Amniotic stem cell (primary cell): ENCODE results near the gene MCUB.
A peak's percentile ranks its signal among the peaks of the same experiment; 100 is the strongest.

Source experiments
- DNase-seq: peaks from one replicate; lab custom pipeline; 2025; lab: John Stamatoyannopoulos, UW

MCUB gene

DNA sequence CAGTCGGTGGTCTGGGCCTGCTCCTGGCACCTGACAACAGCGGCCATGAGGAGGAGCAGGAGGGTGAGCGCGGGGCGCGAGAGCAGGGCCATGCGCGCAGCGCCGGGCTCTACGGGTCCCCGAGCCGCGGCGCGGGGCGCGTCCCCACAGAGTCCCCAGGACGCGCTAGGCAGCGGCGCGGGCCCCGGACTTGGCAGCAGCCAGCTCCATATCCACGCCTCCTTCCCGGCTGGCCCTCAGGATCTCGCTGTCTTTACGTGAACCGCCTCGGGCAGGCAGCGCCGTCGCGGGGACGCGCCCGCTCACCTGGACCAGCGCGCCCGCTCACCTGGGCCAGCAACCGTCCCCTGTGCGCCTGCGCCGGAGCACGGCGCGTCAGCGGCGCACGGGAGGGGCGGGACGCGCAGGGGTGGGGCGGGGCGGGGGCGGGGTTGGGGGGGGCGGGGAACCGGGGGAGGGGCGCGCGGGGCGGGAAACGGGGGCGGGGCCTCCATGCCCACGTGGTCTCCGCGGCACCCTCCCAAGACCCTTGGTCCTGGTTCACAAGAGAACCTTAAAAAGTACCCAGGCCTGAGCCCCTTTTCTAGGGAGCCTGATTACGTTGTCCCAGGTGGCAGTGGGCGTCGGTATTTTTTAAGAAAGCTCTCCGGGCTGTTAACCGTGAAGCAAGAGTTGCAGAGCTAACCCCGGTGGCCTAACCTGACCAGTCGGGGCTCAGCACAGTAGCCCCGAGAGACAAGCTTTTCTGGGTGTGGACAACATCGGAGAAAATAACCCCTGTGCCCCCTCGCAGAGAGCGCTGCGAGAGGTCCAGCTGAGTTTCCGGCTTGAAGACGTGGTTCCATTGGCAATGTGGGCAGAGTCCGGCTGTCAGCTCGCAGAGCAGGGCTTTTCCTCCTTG, 169.9 kb downstream of the MCUB start, which contains the start of gene PLA2G12A:
PLA2G12A (minus strand) TSS at position 353 of the 901 bp plus-strand sequence; CDS start at position 92, 261 bp downstream.
- DNase-seq: peak; percentile 51

DNA sequence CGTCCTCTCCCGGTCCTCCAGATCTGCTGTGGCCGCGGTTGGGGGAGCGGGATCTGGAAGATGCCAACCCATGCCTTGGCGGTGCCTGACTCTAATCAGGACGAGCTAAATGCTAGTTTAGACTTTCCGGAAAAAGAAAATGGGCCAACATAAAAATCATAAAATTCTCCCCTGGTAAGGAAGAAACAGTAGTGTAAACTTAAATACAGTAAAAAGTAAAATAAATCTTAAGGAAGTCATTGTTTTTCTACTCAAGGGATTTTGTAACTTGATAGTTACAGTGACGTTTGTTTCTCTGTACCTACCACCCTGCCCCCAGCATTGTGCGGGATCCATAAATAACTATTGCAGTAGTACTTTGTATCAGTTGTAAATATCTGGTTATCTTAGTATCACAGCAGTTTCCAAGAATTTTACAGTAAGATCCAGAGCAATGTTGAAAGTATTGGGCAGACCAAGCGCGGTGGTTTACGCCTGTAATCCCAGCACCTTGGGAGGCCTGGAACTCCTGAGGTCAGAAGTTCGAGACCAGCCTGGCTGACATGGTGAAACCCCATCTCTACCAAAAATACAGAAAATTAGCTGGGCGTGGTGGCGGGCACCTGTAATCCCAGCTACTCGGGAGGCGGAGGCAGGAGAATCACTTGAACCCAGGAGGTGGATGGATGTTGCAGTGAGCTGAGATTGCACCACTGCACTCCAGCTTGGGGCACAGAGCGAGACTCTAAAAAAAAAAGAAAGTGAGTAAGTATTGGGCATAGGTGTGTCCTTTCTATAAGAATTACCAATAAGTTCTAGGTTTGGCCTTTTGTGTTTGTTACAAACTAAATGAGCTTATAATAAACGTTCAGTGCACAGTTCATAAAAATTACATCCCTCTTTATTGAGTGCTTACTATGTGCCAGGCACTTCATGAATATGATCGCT, 170.8 kb downstream of the MCUB start:
- no peak for DNase-seq

DNA sequence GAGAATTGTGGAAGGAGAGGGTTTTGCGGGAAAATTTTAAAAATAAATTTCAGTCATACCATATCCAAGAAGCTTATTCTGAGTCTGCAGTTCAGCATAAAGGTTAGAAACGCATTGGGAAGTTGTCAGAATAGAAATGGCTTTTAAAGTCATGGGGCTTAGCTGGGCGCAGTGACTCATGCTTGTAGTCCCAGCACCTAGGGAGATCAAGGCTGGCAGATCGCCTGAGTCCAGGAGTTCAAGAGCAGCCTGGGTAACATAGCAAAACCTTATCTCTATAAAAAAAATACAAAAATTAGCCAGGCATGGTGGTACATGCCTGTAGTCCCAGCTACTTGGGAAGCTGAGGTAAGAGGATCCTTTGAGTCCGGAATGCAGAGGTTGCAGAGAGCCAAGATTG, 173.7 kb downstream of the MCUB start:
- no peak for DNase-seq

DNA sequence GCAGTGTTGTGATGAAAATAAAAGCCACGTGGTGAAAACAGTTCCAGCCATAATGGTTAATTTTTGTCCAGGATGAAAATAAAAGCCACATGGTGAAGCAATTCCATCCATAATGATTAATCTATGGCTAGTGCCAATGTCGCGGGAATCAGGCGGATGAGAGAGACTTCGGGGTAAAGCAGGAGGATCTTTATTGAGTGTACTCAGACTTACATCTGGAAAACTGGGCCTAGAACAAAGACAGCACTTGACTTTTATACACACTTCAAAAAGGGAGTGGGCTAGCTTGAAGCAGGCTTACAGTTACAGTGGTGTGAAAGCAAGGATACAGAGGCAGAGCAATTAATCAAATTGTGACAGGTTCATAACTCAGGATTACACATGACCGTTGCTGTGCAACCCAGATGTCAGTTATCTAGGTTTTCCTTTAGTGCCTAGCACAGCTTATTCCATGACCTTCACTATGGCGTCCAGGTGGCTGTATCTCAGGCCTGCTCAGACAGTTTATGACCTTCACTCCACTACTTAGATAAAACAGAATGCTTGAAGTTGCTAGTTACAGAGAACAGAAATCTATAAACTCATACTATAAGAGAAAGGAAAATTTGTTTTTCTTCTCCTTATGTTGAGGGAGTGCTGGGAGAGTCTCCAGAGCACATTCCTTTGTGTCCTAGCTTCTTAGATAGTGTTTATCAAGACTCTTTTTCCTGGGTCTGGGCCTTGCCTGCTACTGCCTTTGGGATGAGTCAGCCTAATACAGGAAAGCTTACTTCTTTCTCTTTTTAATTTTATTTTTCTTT, 175.7 kb downstream of the MCUB start:
- DNase-seq: no peak
